ENCODE results near the gene PTCH2. TPM values are rescaled to one million over a fixed set of nuclear protein-coding genes. Genes with fewer than 3 reads are reported as not detected.

The PTCH2 gene
- total RNA-seq, 1 experiment from 2014 or later, result 1.1 TPM

DNA sequence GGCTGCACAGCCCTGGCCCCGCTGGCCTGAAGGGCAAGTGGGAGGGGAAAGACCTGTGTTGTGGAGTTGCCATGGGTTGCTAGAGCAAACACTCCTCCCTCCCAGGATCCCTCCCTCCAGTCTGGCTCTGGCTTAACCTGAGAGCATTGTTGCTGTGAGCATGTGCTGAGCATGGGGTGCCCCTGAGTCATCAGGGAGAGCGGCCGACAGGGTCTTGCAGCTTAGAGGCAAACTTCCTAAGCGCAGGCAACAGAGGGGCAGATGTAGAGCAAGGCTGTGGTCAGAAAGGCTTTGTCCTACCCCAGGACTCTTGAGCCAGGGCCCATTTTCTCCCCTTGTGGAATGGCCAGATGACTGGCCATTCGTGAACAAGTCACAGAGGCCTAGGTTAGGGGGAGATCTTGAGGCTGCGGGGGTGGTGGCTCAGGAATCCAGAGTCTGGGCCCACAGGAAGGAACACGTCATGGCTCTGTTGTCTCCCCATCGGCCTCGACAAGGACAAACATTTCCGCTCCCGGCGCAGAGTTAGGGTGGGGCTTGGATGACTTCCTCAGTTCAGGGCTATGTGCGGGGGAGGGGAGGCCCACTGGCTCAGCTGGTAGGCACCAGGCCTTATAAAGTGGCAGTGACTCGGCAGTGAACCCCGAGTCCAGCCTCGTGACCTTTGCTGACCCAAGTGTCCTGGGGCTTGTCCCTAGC lies 35.5 kb downstream of the PTCH2 start (continued):
- TF ChIP-seq, protein P1, sequence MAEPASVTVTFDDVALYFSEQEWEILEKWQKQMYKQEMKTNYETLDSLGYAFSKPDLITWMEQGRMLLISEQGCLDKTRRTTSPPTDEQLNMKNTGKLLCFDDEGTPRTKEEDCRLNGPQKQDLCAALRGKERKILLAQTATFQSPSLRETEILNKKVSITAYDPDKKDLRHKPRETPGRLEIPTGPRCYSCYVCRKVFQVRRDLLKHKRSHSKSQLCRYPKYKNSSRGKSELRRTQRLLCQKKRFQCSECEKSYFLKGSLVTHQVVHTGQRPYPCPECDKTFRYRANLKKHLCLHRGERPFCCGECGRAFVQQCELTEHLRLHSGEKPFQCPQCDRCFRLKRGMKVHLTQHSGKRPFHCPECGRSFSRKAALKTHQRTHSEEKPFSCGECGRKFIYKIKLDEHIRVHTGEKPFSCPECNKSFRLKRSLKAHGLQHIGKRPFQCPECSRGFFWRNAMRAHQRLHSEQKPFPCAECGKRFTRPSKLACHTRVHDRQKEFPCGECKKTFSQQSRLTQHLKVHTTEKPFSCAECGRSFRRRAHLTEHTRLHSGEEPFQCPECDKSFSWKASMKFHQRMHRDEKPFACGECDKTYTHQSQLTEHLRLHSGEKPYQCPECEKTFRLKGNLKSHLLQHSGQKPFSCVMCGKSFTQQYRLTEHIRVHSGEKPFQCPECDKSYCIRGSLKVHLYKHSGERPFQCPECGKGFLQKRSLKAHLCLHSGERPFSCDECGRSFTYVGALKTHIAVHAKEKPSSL (CRISPR knock-in tag; conservative IDR thresholded peaks at IDR 0.05), result no peak
- TF ChIP-seq MXD4 (CRISPR knock-in tag; IDR thresholded peaks at IDR 0.05; ENCODE audit: borderline replicate concordance) (no peak), MYBL2 (CRISPR knock-in tag; IDR thresholded peaks at IDR 0.05) (no peak), NR2C2 (CRISPR knock-in tag; IDR thresholded peaks at IDR 0.05) (no peak), NFATC4 (CRISPR knock-in tag; IDR thresholded peaks at IDR 0.05) (no peak), NFYB (CRISPR knock-in tag; conservative IDR thresholded peaks at IDR 0.05; ENCODE audit: low read depth) (no peak), SMAD3 (CRISPR knock-in tag; IDR thresholded peaks at IDR 0.05; ENCODE audit: borderline replicate concordance) (no peak), CBFB (CRISPR knock-in tag; IDR thresholded peaks at IDR 0.05; ENCODE audit: low read depth) (no peak), SOX15 (CRISPR knock-in tag; IDR thresholded peaks at IDR 0.05) (no peak), ATF1 (CRISPR knock-in tag; IDR thresholded peaks at IDR 0.05) (0 out of 2 replicates have a peak, but pooled peaks have one; percentile 20), IRF2 (CRISPR knock-in tag; IDR thresholded peaks at IDR 0.05; ENCODE audit: borderline replicate concordance, low read depth) (no peak), ZNF121 (CRISPR knock-in tag; IDR thresholded peaks at IDR 0.05) (no peak), SMAD4 (CRISPR knock-in tag; IDR thresholded peaks at IDR 0.05) (no peak), OVOL2 (CRISPR knock-in tag; IDR thresholded peaks at IDR 0.05; ENCODE audit: borderline replicate concordance) (no peak), PRRX2 (CRISPR knock-in tag; IDR thresholded peaks at IDR 0.05) (no peak), NR1H2 (CRISPR knock-in tag; IDR thresholded peaks at IDR 0.05) (no peak), SP1 (CRISPR knock-in tag; conservative IDR thresholded peaks at IDR 0.05) (no peak), ZNF423 (CRISPR knock-in tag; IDR thresholded peaks at IDR 0.05) (no peak), TCF7 (CRISPR knock-in tag; IDR thresholded peaks at IDR 0.05; ENCODE audit: low read depth) (no peak)
- TF ChIP-seq, protein P2, sequence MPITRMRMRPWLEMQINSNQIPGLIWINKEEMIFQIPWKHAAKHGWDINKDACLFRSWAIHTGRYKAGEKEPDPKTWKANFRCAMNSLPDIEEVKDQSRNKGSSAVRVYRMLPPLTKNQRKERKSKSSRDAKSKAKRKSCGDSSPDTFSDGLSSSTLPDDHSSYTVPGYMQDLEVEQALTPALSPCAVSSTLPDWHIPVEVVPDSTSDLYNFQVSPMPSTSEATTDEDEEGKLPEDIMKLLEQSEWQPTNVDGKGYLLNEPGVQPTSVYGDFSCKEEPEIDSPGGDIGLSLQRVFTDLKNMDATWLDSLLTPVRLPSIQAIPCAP (CRISPR knock-in tag; IDR thresholded peaks at IDR 0.05), result no peak
- TF ChIP-seq, protein P3, sequence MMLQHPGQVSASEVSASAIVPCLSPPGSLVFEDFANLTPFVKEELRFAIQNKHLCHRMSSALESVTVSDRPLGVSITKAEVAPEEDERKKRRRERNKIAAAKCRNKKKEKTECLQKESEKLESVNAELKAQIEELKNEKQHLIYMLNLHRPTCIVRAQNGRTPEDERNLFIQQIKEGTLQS (CRISPR knock-in tag; conservative IDR thresholded peaks at IDR 0.05), result no peak
- TF ChIP-seq, protein P4, sequence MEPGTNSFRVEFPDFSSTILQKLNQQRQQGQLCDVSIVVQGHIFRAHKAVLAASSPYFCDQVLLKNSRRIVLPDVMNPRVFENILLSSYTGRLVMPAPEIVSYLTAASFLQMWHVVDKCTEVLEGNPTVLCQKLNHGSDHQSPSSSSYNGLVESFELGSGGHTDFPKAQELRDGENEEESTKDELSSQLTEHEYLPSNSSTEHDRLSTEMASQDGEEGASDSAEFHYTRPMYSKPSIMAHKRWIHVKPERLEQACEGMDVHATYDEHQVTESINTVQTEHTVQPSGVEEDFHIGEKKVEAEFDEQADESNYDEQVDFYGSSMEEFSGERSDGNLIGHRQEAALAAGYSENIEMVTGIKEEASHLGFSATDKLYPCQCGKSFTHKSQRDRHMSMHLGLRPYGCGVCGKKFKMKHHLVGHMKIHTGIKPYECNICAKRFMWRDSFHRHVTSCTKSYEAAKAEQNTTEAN (CRISPR knock-in tag; IDR thresholded peaks at IDR 0.05), result 0 out of 2 replicates have a peak, but pooled peaks have one; percentile 65
- TF ChIP-seq, protein P5, sequence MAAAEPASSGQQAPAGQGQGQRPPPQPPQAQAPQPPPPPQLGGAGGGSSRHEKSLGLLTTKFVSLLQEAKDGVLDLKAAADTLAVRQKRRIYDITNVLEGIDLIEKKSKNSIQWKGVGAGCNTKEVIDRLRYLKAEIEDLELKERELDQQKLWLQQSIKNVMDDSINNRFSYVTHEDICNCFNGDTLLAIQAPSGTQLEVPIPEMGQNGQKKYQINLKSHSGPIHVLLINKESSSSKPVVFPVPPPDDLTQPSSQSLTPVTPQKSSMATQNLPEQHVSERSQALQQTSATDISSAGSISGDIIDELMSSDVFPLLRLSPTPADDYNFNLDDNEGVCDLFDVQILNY (CRISPR knock-in tag; IDR thresholded peaks at IDR 0.05), result no peak
- TF ChIP-seq, protein P6, sequence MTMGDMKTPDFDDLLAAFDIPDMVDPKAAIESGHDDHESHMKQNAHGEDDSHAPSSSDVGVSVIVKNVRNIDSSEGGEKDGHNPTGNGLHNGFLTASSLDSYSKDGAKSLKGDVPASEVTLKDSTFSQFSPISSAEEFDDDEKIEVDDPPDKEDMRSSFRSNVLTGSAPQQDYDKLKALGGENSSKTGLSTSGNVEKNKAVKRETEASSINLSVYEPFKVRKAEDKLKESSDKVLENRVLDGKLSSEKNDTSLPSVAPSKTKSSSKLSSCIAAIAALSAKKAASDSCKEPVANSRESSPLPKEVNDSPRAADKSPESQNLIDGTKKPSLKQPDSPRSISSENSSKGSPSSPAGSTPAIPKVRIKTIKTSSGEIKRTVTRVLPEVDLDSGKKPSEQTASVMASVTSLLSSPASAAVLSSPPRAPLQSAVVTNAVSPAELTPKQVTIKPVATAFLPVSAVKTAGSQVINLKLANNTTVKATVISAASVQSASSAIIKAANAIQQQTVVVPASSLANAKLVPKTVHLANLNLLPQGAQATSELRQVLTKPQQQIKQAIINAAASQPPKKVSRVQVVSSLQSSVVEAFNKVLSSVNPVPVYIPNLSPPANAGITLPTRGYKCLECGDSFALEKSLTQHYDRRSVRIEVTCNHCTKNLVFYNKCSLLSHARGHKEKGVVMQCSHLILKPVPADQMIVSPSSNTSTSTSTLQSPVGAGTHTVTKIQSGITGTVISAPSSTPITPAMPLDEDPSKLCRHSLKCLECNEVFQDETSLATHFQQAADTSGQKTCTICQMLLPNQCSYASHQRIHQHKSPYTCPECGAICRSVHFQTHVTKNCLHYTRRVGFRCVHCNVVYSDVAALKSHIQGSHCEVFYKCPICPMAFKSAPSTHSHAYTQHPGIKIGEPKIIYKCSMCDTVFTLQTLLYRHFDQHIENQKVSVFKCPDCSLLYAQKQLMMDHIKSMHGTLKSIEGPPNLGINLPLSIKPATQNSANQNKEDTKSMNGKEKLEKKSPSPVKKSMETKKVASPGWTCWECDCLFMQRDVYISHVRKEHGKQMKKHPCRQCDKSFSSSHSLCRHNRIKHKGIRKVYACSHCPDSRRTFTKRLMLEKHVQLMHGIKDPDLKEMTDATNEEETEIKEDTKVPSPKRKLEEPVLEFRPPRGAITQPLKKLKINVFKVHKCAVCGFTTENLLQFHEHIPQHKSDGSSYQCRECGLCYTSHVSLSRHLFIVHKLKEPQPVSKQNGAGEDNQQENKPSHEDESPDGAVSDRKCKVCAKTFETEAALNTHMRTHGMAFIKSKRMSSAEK (CRISPR knock-in tag; IDR thresholded peaks at IDR 0.05; ENCODE audit: borderline replicate concordance), result peak; percentile 16
- TF ChIP-seq, protein P7, sequence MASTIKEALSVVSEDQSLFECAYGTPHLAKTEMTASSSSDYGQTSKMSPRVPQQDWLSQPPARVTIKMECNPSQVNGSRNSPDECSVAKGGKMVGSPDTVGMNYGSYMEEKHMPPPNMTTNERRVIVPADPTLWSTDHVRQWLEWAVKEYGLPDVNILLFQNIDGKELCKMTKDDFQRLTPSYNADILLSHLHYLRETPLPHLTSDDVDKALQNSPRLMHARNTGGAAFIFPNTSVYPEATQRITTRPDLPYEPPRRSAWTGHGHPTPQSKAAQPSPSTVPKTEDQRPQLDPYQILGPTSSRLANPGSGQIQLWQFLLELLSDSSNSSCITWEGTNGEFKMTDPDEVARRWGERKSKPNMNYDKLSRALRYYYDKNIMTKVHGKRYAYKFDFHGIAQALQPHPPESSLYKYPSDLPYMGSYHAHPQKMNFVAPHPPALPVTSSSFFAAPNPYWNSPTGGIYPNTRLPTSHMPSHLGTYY (CRISPR knock-in tag; IDR thresholded peaks at IDR 0.05), result no peak
- TF ChIP-seq, protein P8, sequence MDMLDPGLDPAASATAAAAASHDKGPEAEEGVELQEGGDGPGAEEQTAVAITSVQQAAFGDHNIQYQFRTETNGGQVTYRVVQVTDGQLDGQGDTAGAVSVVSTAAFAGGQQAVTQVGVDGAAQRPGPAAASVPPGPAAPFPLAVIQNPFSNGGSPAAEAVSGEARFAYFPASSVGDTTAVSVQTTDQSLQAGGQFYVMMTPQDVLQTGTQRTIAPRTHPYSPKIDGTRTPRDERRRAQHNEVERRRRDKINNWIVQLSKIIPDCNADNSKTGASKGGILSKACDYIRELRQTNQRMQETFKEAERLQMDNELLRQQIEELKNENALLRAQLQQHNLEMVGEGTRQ (CRISPR knock-in tag; IDR thresholded peaks at IDR 0.05), result no peak
- TF ChIP-seq, protein P9, sequence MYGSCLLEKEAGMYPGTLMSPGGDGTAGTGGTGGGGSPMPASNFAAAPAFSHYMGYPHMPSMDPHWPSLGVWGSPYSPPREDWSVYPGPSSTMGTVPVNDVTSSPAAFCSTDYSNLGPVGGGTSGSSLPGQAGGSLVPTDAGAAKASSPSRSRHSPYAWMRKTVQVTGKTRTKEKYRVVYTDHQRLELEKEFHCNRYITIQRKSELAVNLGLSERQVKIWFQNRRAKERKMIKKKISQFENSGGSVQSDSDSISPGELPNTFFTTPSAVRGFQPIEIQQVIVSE (CRISPR knock-in tag; IDR thresholded peaks at IDR 0.05; ENCODE audit: borderline replicate concordance), result no peak

Data from WTC11 (cell line).